Tibial nerve (tissue), 4 donors: Measurements from ENCODE around the gene ZNF570. TPM values are rescaled to one million over a fixed set of nuclear protein-coding genes. Genes with fewer than 3 reads are reported as not detected.
A peak's percentile ranks its signal among the peaks of the same experiment; 100 is the strongest.

Experiments
- DNase-seq, 2 donors: peaks; one replicate each; pipeline ENCODE4 v3.0.0-alpha.2; 2019; ENCODE audit warnings: low spot score in 2 of 2
- H3K27ac ChIP-seq, 4 donors: fragments of 200-600 bp; sonication (generic) in 3 of 4; one replicate each; pipeline ENCODE4 v1.5.1; 2017 to 2019; ENCODE audit warnings: mild to moderate bottlenecking in 1 of 4
- H3K27me3 ChIP-seq, 2 donors: fragments of 200-600 bp; sonication (generic) in 1 of 2; one replicate each; pipeline versions ENCODE4 v1.5.1 to v1.6.0; 2017 to 2019
- H3K36me3 ChIP-seq, 3 donors: fragments of 200-600 bp; sonication (generic); one replicate each; pipeline ENCODE4 v1.5.1; 2018 to 2019
- H3K4me1 ChIP-seq, 4 donors: fragments of 200-600 bp; sonication (generic) in 3 of 4; one replicate each; pipeline ENCODE4 v1.5.1; 2017 to 2019
- H3K4me3 ChIP-seq, 4 donors: fragments of 200-600 bp; sonication (generic) in 3 of 4; one replicate each; pipeline ENCODE4 v1.5.1; 2017 to 2019; ENCODE audit warnings: mild to moderate bottlenecking in 1 of 4, moderate library complexity in 1 of 4
- H3K9me3 ChIP-seq, 4 donors: fragments of 200-600 bp; sonication (generic) in 3 of 4; one replicate each; pipeline ENCODE4 v1.5.1; 2017 to 2019
- CTCF ChIP-seq, 5 experiments: fragments of 200-600 bp in 3 of 5; fragments of 450-650 bp in 2 of 5; sonication (generic) in 3 of 5; IDR thresholded peaks; one replicate each; pipeline ENCODE4 v1.5.1; 2016 to 2019; ENCODE audit warnings: antibody characterized with exemption in 5 of 5, mild to moderate bottlenecking in 3 of 5, moderate library complexity in 2 of 5
- EP300 ChIP-seq, 2 donors: sonication (generic); formaldehyde crosslinking; IDR thresholded peaks; one replicate each; pipeline ENCODE4 v1.6.1; 2017; ENCODE audit warnings: antibody characterized with exemption in 2 of 2, mild to moderate bottlenecking in 1 of 2
- POLR2A ChIP-seq, 2 donors: fragments of 450-650 bp; IDR thresholded peaks; one replicate each; pipeline ENCODE4 v1.6.1; 2017; ENCODE audit warnings: antibody characterized with exemption in 2 of 2, mild to moderate bottlenecking in 2 of 2, moderate library complexity in 2 of 2
- WGBS, 2 donors: methylation state at CpG; one replicate each; pipeline ENCODE4 v1.1.5; 2018; 5-methylcytosine and 5-hydroxymethylcytosine counted together
- total RNA-seq, 4 donors: library from RNA; depleted of rRNA; stranded (reverse); fragments of >200 nt; gene quantifications; one replicate each; pipeline ENCODE4 v1.1.0, GENCODE V29; 2016

ZNF570 gene
- 10 to 100 TPM in 2 of 4 donors, 1 to 10 TPM in 2; 4.5 to 13.7 (median 8.7) TPM for total RNA-seq

- peak; percentile 73 to 86 for DNase-seq
- Histone ChIP-seq H3K27me3 (no peaks in the 10 kb centered on the region), H3K4me1 (peaks cover 0 to 35% (median 14%) of the 10 kb centered on the region in 4 donors), H3K4me3 (peak within 1 kb of the TSS; percentile 53 to 91 (median 80)), H3K36me3 (peaks cover 0 to 46% (median 5%) of the 10 kb centered on the region in 3 donors), H3K27ac (peak within 1 kb of the TSS; percentile 75 to 94 (median 90)), H3K9me3 (peaks cover 0 to 22% (median 4%) of the 10 kb centered on the region in 4 donors)
- TF ChIP-seq POLR2A (IDR thresholded peaks at IDR 0.05) (peak in 1 of 2 donors; percentile 59), CTCF (IDR thresholded peaks at IDR 0.05) (peak in 1 of 5 experiments; percentile 22), EP300 (IDR thresholded peaks at IDR 0.05) (peak; percentile 38 to 92)
- WGBS, 2 donors, result 0% methylated on average over 44 to 63 of the region's 63 CpGs
Observed at GRCh38 chr19:37468961-37469777, at the start of gene ZNF570. Gene ZNF570, plus strand, starts transcription at chr19:37469356. Its CDS starts 999 bp downstream, at chr19:37470355.

GRCh38 chr19:37452500-37453245 lies 16.5 kb upstream of the ZNF570 start:
- Histone ChIP-seq H3K36me3 (peaks cover 0 to 57% (median 13%) of the 10 kb centered on the region in 3 donors), H3K9me3 (peaks cover 4 to 100% (median 62%) of the 10 kb centered on the region in 4 donors), H3K27me3 (no peaks in the 10 kb centered on the region), H3K27ac (no peak overlapping the region), H3K4me1 (no peaks in the 10 kb centered on the region), H3K4me3 (no peak overlapping the region)
- TF ChIP-seq CTCF (IDR thresholded peaks at IDR 0.05), result no peak
- no peak for TF ChIP-seq EP300 (IDR thresholded peaks at IDR 0.05)
- no peak for TF ChIP-seq POLR2A (IDR thresholded peaks at IDR 0.05)
- 94 to 97% methylated on average over 4 of the region's 4 CpGs for WGBS, 2 donors
- no peak for DNase-seq

GRCh38 chr19:37466277-37466797 lies 2.8 kb upstream of the ZNF570 start:
- peaks cover 0 to 46% (median 16%) of the 10 kb centered on the region in 3 donors for H3K36me3 ChIP-seq
- no peak for DNase-seq
- H3K9me3 ChIP-seq, result peaks cover 0 to 35% (median 10%) of the 10 kb centered on the region in 4 donors
- peak overlapping the region; percentile 72 to 94 (median 88) for H3K27ac ChIP-seq
- TF ChIP-seq CTCF (IDR thresholded peaks at IDR 0.05) (no peak), EP300 (IDR thresholded peaks at IDR 0.05) (no peak), POLR2A (IDR thresholded peaks at IDR 0.05) (no peak)
- H3K4me1 ChIP-seq, result peaks cover 0 to 35% (median 14%) of the 10 kb centered on the region in 4 donors
- H3K27me3 ChIP-seq, result no peaks in the 10 kb centered on the region
- 30 to 41% methylated on average over 25 of the region's 25 CpGs for WGBS, 2 donors
- peak overlapping the region; percentile 78 to 95 (median 90) for H3K4me3 ChIP-seq

GRCh38 chr19:37466798-37467607 lies 2.2 kb upstream of the ZNF570 start, which contains the start of gene ZNF569:
Gene ZNF569, minus strand, starts transcription at chr19:37467444. Its CDS starts 22,523 bp downstream, at chr19:37444921.
- DNase-seq, result peak; percentile 72 to 88
- H3K36me3 ChIP-seq, result peaks cover 0 to 46% (median 12%) of the 10 kb centered on the region in 3 donors
- peaks cover 0 to 35% (median 14%) of the 10 kb centered on the region in 4 donors for H3K4me1 ChIP-seq
- peak within 1 kb of the TSS; percentile 72 to 94 (median 90) for H3K27ac ChIP-seq
- 0 to 1% methylated on average over 23 to 61 of the region's 62 CpGs for WGBS, 2 donors
- TF ChIP-seq EP300 (IDR thresholded peaks at IDR 0.05), result peak in 1 of 2 donors; percentile 91
- peak in 1 of 2 donors; percentile 39 for TF ChIP-seq POLR2A (IDR thresholded peaks at IDR 0.05)
- no peak for TF ChIP-seq CTCF (IDR thresholded peaks at IDR 0.05)
- H3K27me3 ChIP-seq, result no peaks in the 10 kb centered on the region
- peak within 1 kb of the TSS; percentile 78 to 95 (median 90) for H3K4me3 ChIP-seq
- H3K9me3 ChIP-seq, result peaks cover 0 to 28% (median 8%) of the 10 kb centered on the region in 4 donors
